Ishikawa (cell line): ENCODE measurements around the gene AFG1L.

ENCODE experiments used
- CEBPB ChIP-seq: IDR thresholded peaks from 2 replicates; pipeline ENCODE4 v1.6.1; 2012
- CREB1 ChIP-seq: IDR thresholded peaks from 2 replicates; pipeline ENCODE4 v1.6.1; 2012; ENCODE audit warnings: low read depth
- EGR1 ChIP-seq: IDR thresholded peaks from 2 replicates; pipeline ENCODE4 v1.6.1; 2012
- EP300 ChIP-seq: IDR thresholded peaks from 2 replicates; pipeline ENCODE4 v1.6.1; 2012; ENCODE audit warnings: borderline replicate concordance
- FOXM1 ChIP-seq: IDR thresholded peaks from 2 replicates; pipeline ENCODE4 v1.6.1; 2012; ENCODE audit warnings: low read depth, borderline replicate concordance
- NFIC ChIP-seq: IDR thresholded peaks from 2 replicates; pipeline ENCODE4 v1.6.1; 2012
- RAD21 ChIP-seq: IDR thresholded peaks from 2 replicates; pipeline ENCODE4 v1.6.1; 2012; ENCODE audit warnings: low read depth
- TAF1 ChIP-seq: IDR thresholded peaks from 2 replicates; pipeline ENCODE4 v1.6.1; 2012; ENCODE audit warnings: low read depth, mild to moderate bottlenecking
- TCF12 ChIP-seq: IDR thresholded peaks from 2 replicates; pipeline ENCODE4 v1.6.1; 2012; ENCODE audit warnings: low read depth
- TEAD4 ChIP-seq: IDR thresholded peaks from 2 replicates; pipeline ENCODE4 v1.6.1; 2012
- YY1 ChIP-seq: IDR thresholded peaks from 2 replicates; pipeline ENCODE4 v1.6.1; 2012; ENCODE audit warnings: low read depth
- ZBTB7A ChIP-seq: IDR thresholded peaks from 2 replicates; pipeline ENCODE4 v1.6.1; 2012; ENCODE audit warnings: low read depth
- TF ChIP-seq, protein P1 (sequence below): IDR thresholded peaks from 2 replicates; pipeline ENCODE4 v1.6.1; 2012
- TF ChIP-seq, protein P2 (sequence below): IDR thresholded peaks from 2 replicates; pipeline ENCODE4 v1.6.1; 2012
- TF ChIP-seq, protein P3 (sequence below): IDR thresholded peaks from 2 replicates; pipeline ENCODE4 v1.6.1; 2012; ENCODE audit warnings: low read depth, mild to moderate bottlenecking

AFG1L gene

DNA sequence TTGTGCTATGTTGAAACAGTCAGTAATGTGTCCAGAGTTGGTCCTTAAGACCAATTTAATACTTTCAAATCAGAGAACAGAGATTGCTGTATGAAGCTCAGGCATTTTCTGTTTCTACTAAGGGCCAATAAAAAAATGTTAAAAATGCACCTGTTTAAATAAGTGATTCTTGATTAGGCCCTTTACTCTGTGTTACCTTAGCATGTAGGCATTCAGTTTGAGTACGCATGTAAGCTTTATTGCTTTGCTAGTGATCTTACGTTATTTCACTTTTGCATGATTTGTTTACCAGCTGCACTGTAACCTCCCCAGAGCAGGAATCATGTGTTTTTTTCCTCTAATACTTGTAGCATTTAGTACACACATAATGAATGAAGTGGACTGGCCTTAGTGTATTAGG is 61.0 kb downstream of the AFG1L start:
- TF ChIP-seq YY1 (no peak), ZBTB7A (no peak), TAF1 (no peak), TEAD4 (no peak)
- TF ChIP-seq, protein P1, sequence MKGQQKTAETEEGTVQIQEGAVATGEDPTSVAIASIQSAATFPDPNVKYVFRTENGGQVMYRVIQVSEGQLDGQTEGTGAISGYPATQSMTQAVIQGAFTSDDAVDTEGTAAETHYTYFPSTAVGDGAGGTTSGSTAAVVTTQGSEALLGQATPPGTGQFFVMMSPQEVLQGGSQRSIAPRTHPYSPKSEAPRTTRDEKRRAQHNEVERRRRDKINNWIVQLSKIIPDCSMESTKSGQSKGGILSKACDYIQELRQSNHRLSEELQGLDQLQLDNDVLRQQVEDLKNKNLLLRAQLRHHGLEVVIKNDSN, result no peak

DNA sequence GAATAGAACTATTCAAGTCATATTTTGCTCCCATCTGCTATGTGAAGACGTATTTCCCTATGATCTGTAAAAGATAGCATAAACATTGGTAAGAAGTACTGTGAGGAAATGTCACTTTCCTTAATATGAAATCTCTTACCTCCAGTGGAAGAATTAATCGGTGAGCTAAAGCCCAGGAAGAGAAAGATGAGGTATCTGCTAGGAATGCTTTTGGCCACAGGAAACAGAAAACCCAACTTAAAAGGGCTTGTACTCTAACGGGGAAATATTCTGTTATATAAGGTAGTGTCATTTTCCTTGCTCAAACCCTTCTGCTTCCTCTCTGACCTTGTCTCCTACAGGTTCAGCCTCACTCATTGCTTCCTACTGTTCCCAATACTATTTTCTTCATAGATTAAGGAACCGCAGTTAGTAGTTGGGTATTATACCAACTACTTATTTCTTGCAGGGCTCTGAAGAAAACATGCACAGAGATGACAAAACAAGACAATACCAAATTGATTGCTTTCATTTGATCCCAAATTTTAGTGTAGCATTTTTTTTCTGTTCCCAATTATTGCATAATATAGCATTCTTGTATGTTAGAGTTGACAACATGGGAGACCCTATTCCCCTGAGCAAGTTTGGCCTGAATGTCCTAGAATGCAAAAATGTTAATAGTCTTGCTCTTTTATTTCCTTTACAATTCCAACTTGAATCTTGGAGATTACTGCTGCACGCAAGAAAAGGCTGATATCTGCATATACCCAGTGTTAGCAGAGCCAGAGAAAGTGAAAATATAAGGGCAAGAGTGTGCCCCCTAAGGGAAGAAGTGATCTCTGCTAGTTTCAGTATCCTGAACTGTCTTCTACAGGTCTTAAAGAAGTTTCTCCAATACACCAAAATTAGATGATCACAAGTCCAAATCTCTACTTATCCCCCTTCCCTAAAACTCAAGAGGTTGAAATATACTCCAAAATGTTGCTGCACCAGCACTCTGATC is 65.3 kb downstream of the AFG1L start:
- TF ChIP-seq NFIC, result no peak
- 0 out of 2 replicates have a peak, but pooled peaks have one; percentile 10 for TF ChIP-seq RAD21

DNA sequence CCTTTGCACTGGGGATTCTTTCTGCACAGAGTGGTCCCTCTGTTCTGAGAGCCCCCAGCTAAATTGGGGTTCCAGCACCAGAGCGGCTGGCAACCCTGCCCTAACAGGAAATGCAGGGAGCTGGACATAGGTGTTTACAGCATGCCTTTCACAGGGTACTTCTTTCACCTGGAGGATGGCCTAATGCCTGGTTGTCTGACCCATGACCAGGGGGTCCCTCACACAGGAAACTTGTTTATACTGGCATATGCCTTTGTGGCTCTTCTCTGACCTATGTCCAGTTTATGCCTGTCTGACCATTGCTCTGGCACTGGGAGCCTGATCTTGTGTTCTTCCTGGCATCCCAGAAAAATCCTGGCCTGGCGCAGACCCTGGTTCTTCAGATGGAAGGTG is 66.1 kb downstream of the AFG1L start:
- TF ChIP-seq TCF12 (no peak), NFIC (no peak), FOXM1 (no peak), TAF1 (no peak), TEAD4 (no peak), ZBTB7A (no peak), YY1 (no peak), CEBPB (no peak)
- TF ChIP-seq, protein P2, sequence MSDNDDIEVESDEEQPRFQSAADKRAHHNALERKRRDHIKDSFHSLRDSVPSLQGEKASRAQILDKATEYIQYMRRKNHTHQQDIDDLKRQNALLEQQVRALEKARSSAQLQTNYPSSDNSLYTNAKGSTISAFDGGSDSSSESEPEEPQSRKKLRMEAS, result no peak
- TF ChIP-seq, protein P3, sequence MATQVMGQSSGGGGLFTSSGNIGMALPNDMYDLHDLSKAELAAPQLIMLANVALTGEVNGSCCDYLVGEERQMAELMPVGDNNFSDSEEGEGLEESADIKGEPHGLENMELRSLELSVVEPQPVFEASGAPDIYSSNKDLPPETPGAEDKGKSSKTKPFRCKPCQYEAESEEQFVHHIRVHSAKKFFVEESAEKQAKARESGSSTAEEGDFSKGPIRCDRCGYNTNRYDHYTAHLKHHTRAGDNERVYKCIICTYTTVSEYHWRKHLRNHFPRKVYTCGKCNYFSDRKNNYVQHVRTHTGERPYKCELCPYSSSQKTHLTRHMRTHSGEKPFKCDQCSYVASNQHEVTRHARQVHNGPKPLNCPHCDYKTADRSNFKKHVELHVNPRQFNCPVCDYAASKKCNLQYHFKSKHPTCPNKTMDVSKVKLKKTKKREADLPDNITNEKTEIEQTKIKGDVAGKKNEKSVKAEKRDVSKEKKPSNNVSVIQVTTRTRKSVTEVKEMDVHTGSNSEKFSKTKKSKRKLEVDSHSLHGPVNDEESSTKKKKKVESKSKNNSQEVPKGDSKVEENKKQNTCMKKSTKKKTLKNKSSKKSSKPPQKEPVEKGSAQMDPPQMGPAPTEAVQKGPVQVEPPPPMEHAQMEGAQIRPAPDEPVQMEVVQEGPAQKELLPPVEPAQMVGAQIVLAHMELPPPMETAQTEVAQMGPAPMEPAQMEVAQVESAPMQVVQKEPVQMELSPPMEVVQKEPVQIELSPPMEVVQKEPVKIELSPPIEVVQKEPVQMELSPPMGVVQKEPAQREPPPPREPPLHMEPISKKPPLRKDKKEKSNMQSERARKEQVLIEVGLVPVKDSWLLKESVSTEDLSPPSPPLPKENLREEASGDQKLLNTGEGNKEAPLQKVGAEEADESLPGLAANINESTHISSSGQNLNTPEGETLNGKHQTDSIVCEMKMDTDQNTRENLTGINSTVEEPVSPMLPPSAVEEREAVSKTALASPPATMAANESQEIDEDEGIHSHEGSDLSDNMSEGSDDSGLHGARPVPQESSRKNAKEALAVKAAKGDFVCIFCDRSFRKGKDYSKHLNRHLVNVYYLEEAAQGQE, result no peak

DNA sequence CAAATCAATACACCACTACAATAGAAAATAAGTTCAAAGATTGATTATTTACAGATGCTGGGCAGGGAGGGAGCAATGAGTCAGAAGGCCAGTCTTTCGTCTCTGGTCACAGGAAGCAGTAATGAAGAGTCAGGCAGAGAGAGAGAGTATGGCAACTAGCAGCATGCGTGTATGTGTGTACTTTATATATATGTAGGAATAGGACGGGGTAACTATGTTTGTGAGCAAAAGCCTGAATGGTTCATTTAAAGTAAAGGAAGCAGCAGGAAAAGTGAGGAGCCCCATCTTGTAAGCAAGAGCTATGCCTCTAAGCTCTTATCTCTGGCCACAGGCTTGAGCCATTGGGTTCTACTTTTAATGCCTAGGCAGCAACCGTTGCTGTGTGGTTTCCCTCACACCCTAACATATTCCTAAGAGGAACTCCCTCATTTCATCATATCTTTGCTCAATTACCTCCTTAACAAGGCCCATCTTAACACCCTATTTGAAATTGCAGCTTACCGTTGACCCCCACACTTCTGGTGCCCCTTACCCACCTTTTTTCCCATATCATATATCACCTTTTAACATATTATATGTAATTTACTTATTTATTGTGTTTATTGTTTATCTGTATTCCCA is 66.6 kb downstream of the AFG1L start:
- TF ChIP-seq TCF12 (no peak), FOXM1 (no peak), TAF1 (no peak), CREB1 (no peak), CEBPB (no peak), YY1 (no peak), NFIC (no peak), EP300 (no peak), EGR1 (no peak), RAD21 (no peak), ZBTB7A (no peak), TEAD4 (no peak)
- TF ChIP-seq, protein P2, result no peak
- TF ChIP-seq, protein P3, result no peak
- TF ChIP-seq, protein P1, result no peak

DNA sequence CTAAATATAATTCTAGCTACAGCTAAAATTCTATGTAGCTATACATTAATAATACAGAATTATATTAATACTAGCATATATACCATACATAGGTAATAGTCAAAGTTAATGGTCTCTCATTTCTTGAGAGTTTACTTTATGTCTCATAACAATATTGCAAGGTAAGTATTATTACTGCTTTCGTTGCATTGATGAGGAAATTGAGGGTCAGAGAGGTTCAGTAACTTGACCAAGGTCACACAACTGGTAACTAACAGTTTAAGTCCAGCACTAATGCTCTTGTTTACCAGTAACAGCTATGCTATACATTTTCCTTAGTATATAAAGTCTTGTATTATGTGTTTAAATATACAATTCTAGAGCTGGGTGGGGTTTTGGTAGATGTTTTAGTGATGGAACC is 67.6 kb downstream of the AFG1L start:
- TF ChIP-seq EP300 (no peak), NFIC (no peak), CREB1 (no peak), RAD21 (no peak), CEBPB (no peak), EGR1 (no peak), ZBTB7A (no peak), FOXM1 (no peak), TEAD4 (no peak), YY1 (no peak), TCF12 (no peak), TAF1 (no peak)
- TF ChIP-seq, protein P3, result no peak
- TF ChIP-seq, protein P2, result no peak
- TF ChIP-seq, protein P1, result no peak
